ENCODE results near the gene APBB1. TPM values are rescaled to one million over a fixed set of nuclear protein-coding genes. Genes with fewer than 3 reads are reported as not detected.
A peak's percentile ranks its signal among the peaks of the same experiment; 100 is the strongest.

APBB1 gene
- total RNA-seq, 4 donors from 2014 or later: 9.8 to 31.4 (median 15.0) TPM

DNA sequence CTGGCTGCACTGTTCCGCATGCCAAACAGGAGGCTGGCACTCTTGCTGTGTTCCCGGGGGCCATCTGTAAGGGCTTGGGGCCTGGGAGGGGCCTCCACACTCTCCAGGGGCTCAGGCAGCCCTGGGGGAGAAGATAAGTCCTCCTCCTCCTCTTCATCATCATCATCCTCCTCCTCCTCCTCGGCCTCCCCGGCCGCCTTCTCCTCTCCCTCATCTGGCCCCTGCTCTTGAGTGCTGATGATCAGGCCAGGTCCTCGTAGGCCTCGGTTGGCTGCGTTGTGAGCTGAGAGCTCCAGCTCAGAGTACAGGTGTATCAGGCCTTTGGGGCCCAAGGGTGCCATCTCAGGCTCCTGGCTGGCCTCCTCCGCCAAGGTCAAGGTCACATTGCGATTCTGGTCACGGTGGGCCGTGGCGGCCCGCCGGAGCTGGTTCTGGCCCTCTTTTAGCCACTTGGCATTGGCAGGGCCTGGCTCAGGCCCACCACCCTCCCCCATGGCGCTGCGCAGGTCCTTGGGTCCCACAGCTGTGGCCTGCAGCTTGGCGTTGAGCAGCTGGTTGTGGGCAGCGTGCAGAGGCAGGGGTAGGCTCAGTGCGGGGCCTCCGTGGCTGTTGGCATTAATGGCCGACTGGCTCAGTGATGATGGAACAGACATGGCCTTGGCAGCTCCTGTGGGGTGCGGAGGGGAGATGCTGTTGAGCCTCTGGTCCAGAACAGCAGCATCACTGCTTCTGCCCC is 8.0 kb downstream of the APBB1 start:
- no peaks in the 10 kb centered on the region for H3K36me3 ChIP-seq
- no peak overlapping the region for H3K27ac ChIP-seq
- no peaks in the 10 kb centered on the region for H3K9me3 ChIP-seq
- peaks cover 0 to 4% (median under 1%) of the 10 kb centered on the region in 4 donors for H3K4me1 ChIP-seq
- DNase-seq: no peak
- no peak for TF ChIP-seq POLR2A (IDR thresholded peaks at IDR 0.05)
- TF ChIP-seq, protein P1, sequence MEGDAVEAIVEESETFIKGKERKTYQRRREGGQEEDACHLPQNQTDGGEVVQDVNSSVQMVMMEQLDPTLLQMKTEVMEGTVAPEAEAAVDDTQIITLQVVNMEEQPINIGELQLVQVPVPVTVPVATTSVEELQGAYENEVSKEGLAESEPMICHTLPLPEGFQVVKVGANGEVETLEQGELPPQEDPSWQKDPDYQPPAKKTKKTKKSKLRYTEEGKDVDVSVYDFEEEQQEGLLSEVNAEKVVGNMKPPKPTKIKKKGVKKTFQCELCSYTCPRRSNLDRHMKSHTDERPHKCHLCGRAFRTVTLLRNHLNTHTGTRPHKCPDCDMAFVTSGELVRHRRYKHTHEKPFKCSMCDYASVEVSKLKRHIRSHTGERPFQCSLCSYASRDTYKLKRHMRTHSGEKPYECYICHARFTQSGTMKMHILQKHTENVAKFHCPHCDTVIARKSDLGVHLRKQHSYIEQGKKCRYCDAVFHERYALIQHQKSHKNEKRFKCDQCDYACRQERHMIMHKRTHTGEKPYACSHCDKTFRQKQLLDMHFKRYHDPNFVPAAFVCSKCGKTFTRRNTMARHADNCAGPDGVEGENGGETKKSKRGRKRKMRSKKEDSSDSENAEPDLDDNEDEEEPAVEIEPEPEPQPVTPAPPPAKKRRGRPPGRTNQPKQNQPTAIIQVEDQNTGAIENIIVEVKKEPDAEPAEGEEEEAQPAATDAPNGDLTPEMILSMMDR (IDR thresholded peaks at IDR 0.05): no peak
- H3K27me3 ChIP-seq: no peaks in the 10 kb centered on the region
- no peak overlapping the region for H3K4me3 ChIP-seq

DNA sequence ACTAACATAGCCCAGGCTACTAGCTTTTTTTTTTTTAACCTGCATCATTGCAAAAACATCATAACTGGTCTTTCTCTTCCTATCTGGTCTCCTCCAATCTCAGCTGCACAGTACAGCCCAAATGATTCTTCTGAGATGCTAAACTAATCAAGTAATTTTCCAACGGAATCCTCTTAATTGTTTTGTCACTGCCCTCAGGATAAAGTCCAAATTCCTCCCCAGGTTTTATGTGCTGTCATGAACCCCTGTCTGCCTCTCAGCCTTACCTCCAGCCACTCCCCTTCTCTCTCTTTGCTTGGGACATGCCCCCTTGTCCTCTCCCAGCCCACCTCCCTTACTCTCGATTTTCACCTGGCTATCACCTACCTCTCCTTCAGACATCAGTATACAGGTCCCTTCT is 12.5 kb downstream of the APBB1 start:
- Histone ChIP-seq H3K4me1 (peaks cover 0 to 34% (median 14%) of the 10 kb centered on the region in 4 donors), H3K27ac (no peak overlapping the region), H3K4me3 (no peak overlapping the region), H3K9me3 (no peaks in the 10 kb centered on the region), H3K27me3 (no peaks in the 10 kb centered on the region), H3K36me3 (no peaks in the 10 kb centered on the region)
- no peak for DNase-seq
- TF ChIP-seq, protein P1 (IDR thresholded peaks at IDR 0.05): no peak
- no peak for TF ChIP-seq POLR2A (IDR thresholded peaks at IDR 0.05)

DNA sequence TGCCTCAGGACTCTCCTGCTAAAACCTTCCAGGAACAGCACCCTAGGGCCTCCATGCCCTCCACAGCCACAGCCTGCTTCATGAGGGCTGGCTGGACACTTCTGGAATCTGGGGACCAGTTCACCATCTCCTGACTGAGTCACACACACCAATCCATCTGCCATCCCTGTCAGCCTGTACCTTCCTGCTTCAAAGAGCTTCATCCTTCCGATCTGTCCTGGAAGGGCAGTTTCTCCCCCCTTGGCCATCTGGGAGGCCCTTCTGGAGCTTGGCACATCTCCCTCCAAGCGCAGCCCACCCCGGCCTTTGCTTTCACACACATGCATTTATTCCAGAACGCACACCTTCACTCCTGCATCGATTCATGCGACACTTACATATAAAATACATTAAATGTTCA is 13.0 kb downstream of the APBB1 start:
- TF ChIP-seq, protein P1 (IDR thresholded peaks at IDR 0.05): no peak
- no peak for TF ChIP-seq POLR2A (IDR thresholded peaks at IDR 0.05)
- peaks cover 0 to 35% (median 14%) of the 10 kb centered on the region in 4 donors for H3K4me1 ChIP-seq
- no peak overlapping the region for H3K4me3 ChIP-seq
- no peaks in the 10 kb centered on the region for H3K36me3 ChIP-seq
- no peaks in the 10 kb centered on the region for H3K9me3 ChIP-seq
- no peak for DNase-seq
- no peaks in the 10 kb centered on the region for H3K27me3 ChIP-seq
- no peak overlapping the region for H3K27ac ChIP-seq

DNA sequence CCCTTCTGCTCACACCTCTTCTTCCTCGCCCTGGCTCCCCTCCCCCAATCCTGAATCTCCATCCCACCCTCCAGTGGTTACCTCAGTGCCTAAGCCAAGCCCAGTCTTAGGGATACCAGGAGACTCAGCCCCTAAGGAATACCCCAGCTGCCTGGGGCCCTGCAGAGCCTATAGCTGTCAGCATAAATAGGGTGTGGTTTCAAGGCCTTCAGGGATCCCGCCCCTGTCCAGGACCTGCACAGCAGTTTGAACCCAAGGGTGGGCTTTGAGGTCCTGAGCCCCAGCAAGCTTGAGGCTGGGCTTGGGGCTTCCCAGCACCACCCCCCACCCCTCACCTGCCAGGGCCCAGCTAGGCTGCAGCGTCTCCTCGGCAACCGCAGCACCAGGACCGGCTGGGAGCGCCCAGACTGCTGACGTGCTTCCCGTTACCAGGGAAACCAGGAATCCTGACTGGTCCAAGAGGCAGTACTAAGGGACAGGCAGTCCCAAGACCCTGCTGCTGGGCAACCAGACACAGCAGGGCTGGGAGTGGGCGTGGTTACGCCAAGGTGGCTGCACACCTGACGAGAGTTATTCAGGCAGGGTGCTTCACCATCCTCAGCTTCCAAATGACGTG is 13.7 kb downstream of the APBB1 start:
- DNase-seq: no peak
- H3K27ac ChIP-seq: peak overlapping the region in 3 of 4 donors; percentile 11 to 82 (median 67)
- no peaks in the 10 kb centered on the region for H3K9me3 ChIP-seq
- H3K4me3 ChIP-seq: no peak overlapping the region
- no peak for TF ChIP-seq POLR2A (IDR thresholded peaks at IDR 0.05)
- TF ChIP-seq, protein P1 (IDR thresholded peaks at IDR 0.05): no peak
- H3K27me3 ChIP-seq: no peaks in the 10 kb centered on the region
- H3K4me1 ChIP-seq: peaks cover 0 to 35% (median 14%) of the 10 kb centered on the region in 4 donors
- no peaks in the 10 kb centered on the region for H3K36me3 ChIP-seq

DNA sequence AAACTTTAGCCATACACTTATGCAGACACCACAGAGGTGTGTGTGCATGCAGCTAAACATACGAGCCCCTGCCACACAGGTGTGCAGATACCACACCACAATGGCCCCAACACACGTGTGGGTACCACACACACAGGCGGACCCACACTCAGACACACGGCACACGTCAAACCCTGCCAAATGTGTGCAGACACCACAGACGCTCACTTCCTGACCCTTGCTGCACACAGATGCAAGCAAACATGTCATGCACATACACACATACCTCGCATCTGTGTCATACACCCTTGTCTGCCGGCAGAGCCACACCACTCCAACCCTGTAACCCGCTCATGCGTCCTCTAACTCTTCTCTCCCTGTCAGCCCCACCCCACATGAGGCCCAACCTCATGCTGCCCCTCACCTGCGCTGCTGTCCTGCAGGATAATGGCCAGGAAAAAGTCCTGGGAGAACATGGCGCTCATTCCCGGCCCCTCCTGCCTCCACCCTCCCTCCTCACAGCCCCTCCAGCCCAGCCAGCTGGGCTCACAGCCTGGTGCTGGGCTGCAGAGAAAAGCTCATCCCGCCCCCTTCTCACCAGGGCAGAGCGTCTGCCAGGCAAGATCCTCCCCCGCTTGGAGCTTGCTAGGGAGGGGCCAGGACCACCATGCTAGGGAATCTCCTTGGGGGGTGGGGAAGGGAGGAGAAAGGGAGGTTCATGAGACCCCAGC is 14.4 kb downstream of the APBB1 start:
- peak overlapping the region in 3 of 4 donors; percentile 11 to 82 (median 67) for H3K27ac ChIP-seq
- no peaks in the 10 kb centered on the region for H3K9me3 ChIP-seq
- H3K4me3 ChIP-seq: no peak overlapping the region
- H3K27me3 ChIP-seq: no peaks in the 10 kb centered on the region
- H3K36me3 ChIP-seq: no peaks in the 10 kb centered on the region
- no peak for DNase-seq
- H3K4me1 ChIP-seq: peaks cover 0 to 35% (median 14%) of the 10 kb centered on the region in 4 donors
- no peak for TF ChIP-seq POLR2A (IDR thresholded peaks at IDR 0.05)
- TF ChIP-seq, protein P1 (IDR thresholded peaks at IDR 0.05): no peak

All from Peyer's patch (tissue), 4 donors.